HepG2 (cell line): ENCODE data around the gene GPS1. TPM values are rescaled to one million over a fixed set of nuclear protein-coding genes. Genes with fewer than 3 reads are reported as not detected.
A peak's percentile ranks its signal among the peaks of the same experiment; 100 is the strongest.

Source experiments
- GABPB1 ChIP-seq: IDR thresholded peaks from 2 replicates; pipeline ENCODE4 v1.6.1; 2016; ENCODE audit warnings: mild to moderate bottlenecking, missing genetic modification reagents, moderate library complexity, missing compliant biosample characterization
- MTF2 ChIP-seq: sonication (generic); formaldehyde crosslinking; IDR thresholded peaks from 2 replicates; pipeline ENCODE4 v1.5.0; 2020; ENCODE audit warnings: missing genetic modification reagents, borderline replicate concordance
- MYC ChIP-seq: sonication (generic); formaldehyde crosslinking; IDR thresholded peaks from 2 replicates; pipeline ENCODE4 v1.9.0; 2021; ENCODE audit warnings: missing genetic modification reagents, borderline replicate concordance
- PAX8 ChIP-seq: sonication (generic); formaldehyde crosslinking; IDR thresholded peaks from 2 replicates; pipeline ENCODE4 v1.8.0; 2022; ENCODE audit warnings: mild to moderate bottlenecking, missing genetic modification reagents, borderline replicate concordance
- PRDM10 ChIP-seq: sonication (generic); formaldehyde crosslinking; IDR thresholded peaks from 2 replicates; pipeline ENCODE4 v1.4.0; 2020; ENCODE audit warnings: low read depth, missing genetic modification reagents
- SP4 ChIP-seq: sonication (generic); formaldehyde crosslinking; IDR thresholded peaks from 2 replicates; pipeline ENCODE4 v1.8.1; 2023; ENCODE audit warnings: mild to moderate bottlenecking, missing genetic modification reagents
- THAP9 ChIP-seq: sonication (generic); formaldehyde crosslinking; IDR thresholded peaks from 2 replicates; pipeline ENCODE4; 2020; ENCODE audit warnings: missing genetic modification reagents, mild to moderate bottlenecking, borderline replicate concordance
- ZBTB38 ChIP-seq: sonication (generic); formaldehyde crosslinking; IDR thresholded peaks from 2 replicates; pipeline ENCODE4 v1.5.1; 2020; ENCODE audit warnings: mild to moderate bottlenecking, missing genetic modification reagents
- ZFP90 ChIP-seq: sonication (generic); formaldehyde crosslinking; IDR thresholded peaks from 2 replicates; pipeline ENCODE4 v1.8.0; 2022; ENCODE audit warnings: missing genetic modification reagents, mild to moderate bottlenecking, inconsistent platforms, borderline replicate concordance
- ZKSCAN8 ChIP-seq: IDR thresholded peaks from 2 replicates; pipeline ENCODE4 v1.6.1; 2016; ENCODE audit warnings: borderline replicate concordance, missing genetic modification reagents, missing compliant biosample characterization
- ZNF407 ChIP-seq: sonication (generic); formaldehyde crosslinking; IDR thresholded peaks from one replicate; pipeline ENCODE4 v1.5.1; 2020; ENCODE audit warnings: mild to moderate bottlenecking, missing genetic modification reagents; ENCODE audit errors: not compliant biosample characterization
- polyA plus RNA-seq, 8 experiments: library from polyadenylated mRNA; depleted of rRNA in 3 of 8; stranded (reverse) in 7 of 8; unstranded in 1 of 8; fragments of >200 nt; fragmentation: Illumina TruSeq in 4 of 8; extraction: Trizol in 4 of 8; gene quantifications; 2 replicates each; pipeline versions ENCODE4 v1.2.1 to v1.2.3, GENCODE V29; 2011 to 2016; ENCODE audit warnings: low read depth in 4 of 8, missing spikeins in 1 of 8, mixed read lengths in 1 of 8; ENCODE audit not compliant: insufficient read depth in 1 of 8
- total RNA-seq, 5 experiments: library from RNA; depleted of rRNA; stranded (reverse); fragments of >200 nt; fragmentation: Illumina TruSeq; extraction: Trizol; gene quantifications; 2 replicates each; pipeline ENCODE4 v1.2.3, GENCODE V29; 2016; ENCODE audit warnings: low read depth in 1 of 5

The GPS1 gene
- total and polyA plus RNA-seq, 2 of the 13 experiments (the other 11 are each of a cell fraction or from before 2014, with no cell fraction given) = 124 to 128 TPM

GRCh38 chr17:82030470-82031302 is 21.0 kb upstream of the GPS1 start (continued):
- TF ChIP-seq PRDM10 (no peak), SP4 (CRISPR knock-in tag) (no peak), ZFP90 (CRISPR knock-in tag) (no peak), THAP9 (CRISPR knock-in tag) (no peak), ZKSCAN8 (CRISPR knock-in tag) (no peak), ZBTB38 (CRISPR knock-in tag) (peak; percentile 99), MTF2 (no peak), GABPB1 (CRISPR knock-in tag) (peak; percentile 61; the same call in 1 of the 2 replicates), PAX8 (no peak), ZNF407 (no peak), MYC (no peak)
